IPS-11a (cell line): ENCODE data around the gene STRN.
"Not testable (repeated sequence)": the region's sequence is repeated elsewhere in the genome, so short reads cannot be mapped to it uniquely, and the experiment has no call there.

ENCODE experiments used
- H3K4me3 ChIP-seq: one replicate; pipeline ENCODE4 v1.5.1; 2013; ENCODE audit warnings: low read depth, low read length, control low read depth

Gene STRN

DNA sequence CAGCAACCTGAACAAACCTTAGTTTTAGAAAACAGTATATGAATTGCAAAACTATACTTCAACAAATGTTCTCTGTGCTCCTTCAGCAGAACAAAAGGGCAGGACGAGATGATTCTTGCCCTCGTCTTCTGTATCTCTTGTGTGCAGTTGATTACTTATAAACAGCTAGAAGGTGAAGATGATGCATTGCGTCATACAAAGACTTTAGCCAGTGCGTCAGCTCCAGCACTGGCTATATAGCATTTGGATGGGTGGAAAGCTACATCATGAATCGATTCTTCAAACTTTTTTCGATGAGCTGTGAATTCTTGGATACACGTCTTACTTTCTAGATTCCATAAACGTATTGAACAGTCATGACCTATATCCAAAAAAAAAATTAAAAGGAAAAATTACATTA lies 117.1 kb downstream of the STRN start:
- H3K4me3 ChIP-seq: no peak overlapping the region

- no peak overlapping the region for H3K4me3 ChIP-seq
Observed at GRCh38 chr2:36843838-36844237, 122.5 kb downstream of the STRN start.

DNA sequence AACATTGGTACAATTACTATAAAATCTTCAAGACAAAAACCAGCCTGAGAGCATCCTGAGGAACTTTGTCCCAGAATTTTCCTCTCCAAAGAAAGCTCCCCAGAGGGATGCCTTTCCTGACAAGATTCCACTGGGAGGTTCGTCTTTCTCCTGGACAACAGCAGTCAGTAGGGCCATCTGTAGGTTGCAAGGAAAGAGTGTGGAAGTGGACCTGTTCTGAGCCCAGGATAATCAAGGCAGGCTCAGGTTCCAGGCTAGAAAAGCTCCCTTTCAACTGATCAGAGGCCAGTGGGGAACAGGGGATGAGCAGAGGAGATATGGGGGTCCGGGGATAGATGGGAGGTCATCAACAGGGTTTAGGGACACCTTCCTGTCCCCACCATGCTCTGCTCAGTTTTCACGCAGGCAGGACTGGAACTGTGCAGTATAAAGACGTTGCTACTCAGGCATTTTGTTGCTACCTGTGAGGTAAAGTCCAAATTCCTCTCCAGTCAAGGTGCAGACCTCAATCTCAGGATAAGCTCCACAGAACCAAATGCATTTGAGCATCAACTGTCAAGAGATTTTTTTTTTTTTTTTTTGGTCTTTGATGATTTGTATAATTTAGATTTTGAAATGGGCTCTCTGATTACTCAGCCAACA lies 126.2 kb downstream of the STRN start:
- H3K4me3 ChIP-seq: no peak overlapping the region

- H3K4me3 ChIP-seq: no peak overlapping the region
Observed at GRCh38 chr2:36834731-36835524, 131.4 kb downstream of the STRN start.

DNA sequence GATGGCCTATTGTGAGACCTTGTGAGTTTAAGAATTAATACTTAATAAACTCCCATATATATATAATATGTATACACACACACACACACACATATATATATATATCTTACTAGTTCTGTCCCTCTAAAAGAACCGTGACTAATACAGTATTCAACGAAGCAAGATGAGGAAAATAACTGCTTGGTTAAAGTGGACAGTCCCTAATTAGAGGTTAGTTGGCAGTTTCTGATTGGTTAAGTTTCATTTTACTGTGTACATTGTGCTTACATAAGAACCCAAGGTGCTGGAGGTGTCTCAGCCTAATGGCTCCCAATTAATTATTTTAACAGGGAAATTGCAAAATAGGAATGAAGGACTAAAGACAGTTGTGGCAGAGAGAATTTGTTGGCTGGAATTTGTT lies 132.1 kb downstream of the STRN start:
- no peak overlapping the region for H3K4me3 ChIP-seq

GRCh38 chr2:36831185-36831584 lies 135.2 kb downstream of the STRN start:
- H3K4me3 ChIP-seq: no peak overlapping the region

GRCh38 chr2:36824683-36825082 lies 141.7 kb downstream of the STRN start:
- not testable (repeated sequence) for H3K4me3 ChIP-seq

- H3K4me3 ChIP-seq: no peak overlapping the region
Observed at GRCh38 chr2:36824273-36824672, 142.1 kb downstream of the STRN start.

- no peak overlapping the region for H3K4me3 ChIP-seq
Observed at GRCh38 chr2:36823862-36824261, 142.5 kb downstream of the STRN start.

GRCh38 chr2:36820942-36821605 lies 145.3 kb downstream of the STRN start:
- no peak overlapping the region for H3K4me3 ChIP-seq

- H3K4me3 ChIP-seq: no peak overlapping the region
Observed at GRCh38 chr2:36819095-36819711, 147.1 kb downstream of the STRN start.

DNA sequence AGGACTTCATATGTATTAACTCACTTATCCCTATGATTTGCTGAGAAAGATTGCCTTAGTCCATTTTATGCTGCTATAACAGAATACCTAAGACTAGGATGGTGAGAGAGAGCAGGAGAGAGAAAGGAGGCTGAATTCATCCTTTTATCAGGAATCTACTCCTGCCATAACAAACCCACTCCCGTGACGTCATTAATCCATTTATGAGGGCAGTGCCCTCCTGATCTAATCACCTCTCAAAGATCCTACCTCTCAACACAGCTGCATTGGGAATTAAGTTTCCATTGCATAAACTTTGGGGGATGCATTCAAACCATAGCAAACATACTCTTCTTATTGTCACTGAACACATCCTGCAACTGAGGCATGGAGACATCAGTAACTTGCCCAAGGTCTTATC lies 147.8 kb downstream of the STRN start:
- no peak overlapping the region for H3K4me3 ChIP-seq

DNA sequence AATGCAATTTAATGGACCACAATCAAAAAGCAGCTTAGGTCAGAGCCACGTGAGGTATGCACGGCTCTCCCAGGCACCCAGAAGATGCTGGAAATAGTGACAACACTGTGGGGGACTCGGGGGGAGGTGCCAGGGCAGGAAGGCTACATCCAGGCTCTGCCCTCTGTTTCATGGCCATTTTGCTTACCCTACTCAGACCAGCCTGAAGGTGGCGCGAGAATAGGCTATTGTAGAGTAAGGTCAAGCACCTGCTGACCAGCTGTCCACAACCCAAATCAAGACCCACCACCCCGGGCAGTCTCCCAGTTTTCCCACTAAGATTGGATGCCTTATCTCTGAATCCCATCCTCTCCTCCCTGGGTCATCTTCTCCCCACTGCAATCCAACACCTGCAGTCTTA lies 154.1 kb downstream of the STRN start:
- no peak overlapping the region for H3K4me3 ChIP-seq

DNA sequence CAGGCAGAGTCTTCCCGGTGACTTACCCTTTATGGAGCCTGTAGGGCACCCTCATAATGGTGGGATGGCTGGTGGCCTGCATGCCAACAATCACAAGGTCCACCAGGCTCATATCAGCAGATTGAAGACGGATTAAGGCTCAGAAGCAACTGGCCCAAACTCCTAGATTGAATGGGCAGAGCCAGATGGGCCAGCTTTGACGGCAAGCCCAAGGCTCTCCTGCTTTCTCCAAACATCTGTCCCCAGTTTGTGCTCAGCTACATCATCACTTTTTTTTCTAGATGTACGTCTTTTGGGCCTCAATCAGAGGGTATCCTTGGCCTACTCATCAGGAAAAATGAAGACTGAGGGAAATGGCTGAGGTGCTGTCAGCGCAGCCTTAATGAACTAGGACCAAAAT lies 155.3 kb downstream of the STRN start:
- H3K4me3 ChIP-seq: no peak overlapping the region

DNA sequence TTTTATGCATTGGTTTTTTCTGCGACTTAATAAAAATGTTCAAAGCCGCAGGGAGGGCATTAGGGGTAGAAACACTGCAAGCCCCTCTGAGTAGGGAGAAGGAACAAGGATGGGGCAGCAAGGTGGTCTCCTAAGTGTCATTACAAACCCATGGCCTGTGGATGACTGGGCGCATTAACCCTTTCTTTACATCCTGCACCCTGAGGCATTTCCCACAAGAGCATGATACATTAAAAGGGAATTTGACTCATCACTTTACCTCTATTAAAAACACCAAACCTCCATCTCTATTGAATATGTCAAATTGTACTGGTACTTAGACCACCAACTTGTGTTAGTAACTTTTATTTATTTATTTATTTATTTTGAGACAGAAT lies 157.3 kb downstream of the STRN start:
- H3K4me3 ChIP-seq: no peak overlapping the region

- no peak overlapping the region for H3K4me3 ChIP-seq
Observed at GRCh38 chr2:36808386-36809068, 157.8 kb downstream of the STRN start.

DNA sequence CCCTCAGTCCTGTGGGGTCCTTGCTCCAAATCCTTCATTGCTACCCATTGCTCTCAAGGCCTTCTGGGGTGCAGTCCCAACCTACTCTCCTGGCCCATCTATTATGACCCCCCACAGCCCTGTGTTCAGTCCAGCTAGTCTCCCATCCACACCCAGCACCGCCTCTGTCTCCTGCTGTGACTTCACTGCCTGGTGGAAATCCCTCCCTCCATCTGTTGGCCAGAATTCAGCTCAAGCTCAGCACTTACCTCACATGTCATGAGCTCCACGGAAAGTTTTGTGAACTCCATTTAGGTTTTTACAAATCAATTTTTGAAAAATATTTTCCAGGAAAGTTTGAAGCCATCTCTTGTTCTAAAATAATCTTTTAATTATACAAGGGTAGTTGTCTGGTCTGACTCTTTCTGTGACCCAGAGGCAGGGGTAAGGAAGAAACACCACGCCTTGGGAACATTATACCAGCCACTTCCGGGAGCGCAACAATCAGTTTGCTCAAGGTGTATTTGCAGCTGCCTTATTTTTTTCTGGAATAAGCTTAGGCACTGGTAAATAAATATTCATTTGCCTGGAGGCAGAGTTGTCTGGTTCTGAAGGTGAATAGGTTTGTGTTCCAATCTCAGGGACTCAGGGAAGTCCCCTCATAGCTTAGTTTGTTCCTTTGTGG lies 159.0 kb downstream of the STRN start:
- H3K4me3 ChIP-seq: no peak overlapping the region

DNA sequence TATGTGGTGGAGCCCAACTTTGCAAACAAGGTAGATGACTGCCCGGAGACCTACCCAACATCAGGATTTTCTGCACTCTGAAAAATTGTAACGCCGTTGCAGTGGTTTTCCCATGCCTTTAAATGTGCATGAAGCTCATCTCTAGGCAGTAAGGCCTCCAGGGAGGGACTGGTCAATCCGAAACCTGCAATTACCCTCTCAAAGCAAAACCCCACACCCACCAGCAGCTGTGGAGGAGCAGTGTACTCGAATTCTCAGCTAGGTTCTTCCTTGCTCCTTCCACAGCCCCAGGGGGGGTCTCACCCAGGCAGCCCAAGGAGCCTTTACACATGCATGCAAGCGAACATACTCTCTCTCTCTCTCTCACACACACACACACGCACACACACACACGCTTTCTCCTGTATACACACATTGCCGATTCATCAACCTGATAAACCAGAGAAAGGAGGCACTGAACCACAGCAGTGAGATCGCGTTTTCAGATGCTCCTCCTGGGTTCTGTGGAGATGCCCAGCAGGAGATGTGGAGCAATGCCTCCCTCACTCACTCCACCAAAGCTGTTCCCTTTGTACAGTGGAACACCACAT lies 160.6 kb downstream of the STRN start:
- H3K4me3 ChIP-seq: no peak overlapping the region

- no peak overlapping the region for H3K4me3 ChIP-seq
Observed at GRCh38 chr2:36802952-36803351, 163.4 kb downstream of the STRN start.

GRCh38 chr2:36801088-36801487 lies 165.2 kb downstream of the STRN start:
- no peak overlapping the region for H3K4me3 ChIP-seq
